Hepatocyte (in vitro differentiated cells): ENCODE results near the gene NPR1. TPM values are rescaled to one million over a fixed set of nuclear protein-coding genes. Genes with fewer than 3 reads are reported as not detected.
"Not testable (repeated sequence)": the region's sequence is repeated elsewhere in the genome, so short reads cannot be mapped to it uniquely, and the experiment has no call there.

ENCODE experiments used
- DNase-seq: peaks from one replicate; pipeline ENCODE4 v3.0.0-alpha.2; 2016; ENCODE audit warnings: low spot score
- H2AFZ ChIP-seq: fragments of 200-600 bp; sonication (generic); 2 replicates; pipeline ENCODE4 v1.6.0; 2016; ENCODE audit warnings: antibody characterized with exemption, mild to moderate bottlenecking
- H3K27ac ChIP-seq: fragments of 200-600 bp; sonication (generic); 2 replicates; pipeline ENCODE4 v1.5.1; 2016; ENCODE audit warnings: mild to moderate bottlenecking
- H3K27me3 ChIP-seq: fragments of 200-600 bp; sonication (generic); 2 replicates; pipeline ENCODE4 v1.6.1; 2016
- H3K36me3 ChIP-seq: fragments of 200-600 bp; sonication (generic); replicated peaks from 2 replicates; pipeline ENCODE4 v1.5.1; 2016; ENCODE audit warnings: low read depth; ENCODE audit not compliant: insufficient read depth
- H3K4me1 ChIP-seq: fragments of 200-600 bp; sonication (generic); 2 replicates; pipeline ENCODE4 v1.5.1; 2016; ENCODE audit warnings: mild to moderate bottlenecking, moderate library complexity; ENCODE audit not compliant: insufficient read depth
- H3K4me2 ChIP-seq: fragments of 200-600 bp; sonication (generic); 2 replicates; pipeline ENCODE4 v1.6.0; 2016
- H3K4me3 ChIP-seq: fragments of 200-600 bp; sonication (generic); 2 replicates; pipeline ENCODE4 v1.5.1; 2016; ENCODE audit warnings: mild to moderate bottlenecking
- H3K79me2 ChIP-seq: fragments of 200-600 bp; sonication (generic); 2 replicates; pipeline ENCODE4 v1.6.0; 2017; ENCODE audit warnings: mild to moderate bottlenecking
- H3K9me2 ChIP-seq: fragments of 200-600 bp; sonication (generic); replicated peaks from 2 replicates; pipeline ENCODE4 v1.6.0; 2017; ENCODE audit warnings: mild to moderate bottlenecking; ENCODE audit not compliant: insufficient read depth
- H3K9me3 ChIP-seq: fragments of 200-600 bp; sonication (generic); 2 replicates; pipeline ENCODE4 v1.5.1; 2016; ENCODE audit warnings: low read depth, mild to moderate bottlenecking
- H4K20me1 ChIP-seq: fragments of 200-600 bp; sonication (generic); 2 replicates; pipeline ENCODE4 v1.6.0; 2016; ENCODE audit warnings: mild to moderate bottlenecking; ENCODE audit not compliant: insufficient read depth, poor library complexity, severe bottlenecking
- CTCF ChIP-seq: fragments of 200-600 bp; sonication (generic); IDR thresholded peaks from 2 replicates; pipeline ENCODE4 v1.5.1; 2016; ENCODE audit warnings: antibody characterized with exemption, mild to moderate bottlenecking; ENCODE audit not compliant: poor library complexity
- EZH2 ChIP-seq: fragments of 200-600 bp; sonication (generic); IDR thresholded peaks from 2 replicates; pipeline ENCODE4 v1.6.1; 2016; ENCODE audit warnings: antibody characterized with exemption, mild to moderate bottlenecking, borderline replicate concordance
- EZH2phosphoT487 ChIP-seq: fragments of 200-600 bp; sonication (generic); IDR thresholded peaks from one replicate; pipeline ENCODE4 v1.6.1; 2018; ENCODE audit warnings: antibody characterized with exemption, mild to moderate bottlenecking, low read depth, moderate library complexity; ENCODE audit not compliant: unreplicated experiment, severe bottlenecking
- WGBS: methylation state at CpG from one replicate; pipeline ENCODE4 v1.1.6; 2016; ENCODE audit warnings: low lambda C conversion rate; ENCODE audit errors: missing lambda C conversion rate; 5-methylcytosine and 5-hydroxymethylcytosine counted together
- polyA plus RNA-seq: library from polyadenylated mRNA; unstranded; fragments of >200 nt; fragmentation: Nextera tagmentation; extraction: Ambion mirVana; gene quantifications from 2 replicates; pipeline ENCODE4 v1.2.1, GENCODE V29; 2016
- total RNA-seq: library from RNA; depleted of rRNA; stranded (reverse); fragments of >200 nt; gene quantifications from 2 replicates; pipeline ENCODE4 v1.2.3, GENCODE V29; 2014

Gene NPR1
- total and polyA plus RNA-seq, 2 experiments from 2014 or later, result 2.8 to 3.0 TPM

GRCh38 chr1:153663211-153663610 is 15.3 kb upstream of the NPR1 start:
- no peak for DNase-seq
- Histone ChIP-seq H4K20me1 (no peaks in the 10 kb centered on the region), H3K79me2 (peaks cover 23% of the 10 kb centered on the region), H3K9me3 (no peaks in the 10 kb centered on the region), H3K4me3 (no peak overlapping the region), H3K36me3 (no peaks in the 10 kb centered on the region), H3K4me1 (peaks cover 5% of the 10 kb centered on the region), H3K9me2 (no peaks in the 10 kb centered on the region), H2AFZ (no peak overlapping the region), H3K4me2 (no peak overlapping the region), H3K27me3 (no peaks in the 10 kb centered on the region), H3K27ac (no peak overlapping the region)
- TF ChIP-seq EZH2, result no peak
- WGBS, result 86% methylated on average over 5 of the region's 5 CpGs

GRCh38 chr1:153667439-153667838 is 11.0 kb upstream of the NPR1 start:
- Histone ChIP-seq H3K36me3 (no peaks in the 10 kb centered on the region), H3K4me2 (no peak overlapping the region), H3K27me3 (no peaks in the 10 kb centered on the region), H2AFZ (no peak overlapping the region), H3K4me3 (no peak overlapping the region), H3K9me3 (no peaks in the 10 kb centered on the region), H3K4me1 (peaks cover 8% of the 10 kb centered on the region), H3K27ac (no peak overlapping the region), H3K79me2 (peaks cover 30% of the 10 kb centered on the region), H3K9me2 (no peaks in the 10 kb centered on the region), H4K20me1 (no peaks in the 10 kb centered on the region)
- WGBS, result 95% methylated on average over 4 of the region's 4 CpGs
- no peak for DNase-seq
- TF ChIP-seq EZH2phosphoT487 (no peak), CTCF (no peak), EZH2 (no peak)

GRCh38 chr1:153668672-153669071 is 9.8 kb upstream of the NPR1 start:
- WGBS, result 97% methylated on average over 8 of the region's 8 CpGs
- H3K36me3 ChIP-seq, result not testable (repeated sequence)

GRCh38 chr1:153669606-153670005 is 8.9 kb upstream of the NPR1 start:
- no peak for DNase-seq
- WGBS, result 85% methylated on average over 6 of the region's 6 CpGs
- Histone ChIP-seq H3K4me2 (peak overlapping the region; percentile 88), H3K9me3 (no peaks in the 10 kb centered on the region), H3K79me2 (peaks cover 30% of the 10 kb centered on the region), H2AFZ (no peak overlapping the region), H3K4me3 (peak overlapping the region; percentile 23), H3K36me3 (no peaks in the 10 kb centered on the region), H3K4me1 (peaks cover 8% of the 10 kb centered on the region), H4K20me1 (no peaks in the 10 kb centered on the region), H3K27ac (no peak overlapping the region), H3K9me2 (no peaks in the 10 kb centered on the region), H3K27me3 (no peaks in the 10 kb centered on the region)
- TF ChIP-seq CTCF (no peak), EZH2phosphoT487 (no peak), EZH2 (no peak)

More at GRCh38 chr1:153668672-153669071, 9.8 kb upstream of the NPR1 start:
- DNase-seq, H3K27ac ChIP-seq, H3K4me3 ChIP-seq, H4K20me1 ChIP-seq, H3K4me1 ChIP-seq, H2AFZ ChIP-seq, H3K9me2 ChIP-seq, H3K9me3 ChIP-seq, H3K27me3 ChIP-seq: not testable (repeated sequence)
- Histone ChIP-seq H3K79me2 (peaks cover 30% of the 10 kb centered on the region), H3K4me2 (peak overlapping the region; percentile 88)
